Bronchial epithelial cell (primary cell): ENCODE data around the gene MPRIP. TPM values are rescaled to one million over a fixed set of nuclear protein-coding genes. Genes with fewer than 3 reads are reported as not detected.

ENCODE experiments used
- DNase-seq: peaks from one replicate; pipeline ENCODE4 v3.0.0-alpha.2; 2010; ENCODE audit warnings: low read depth
- FAIRE-seq: peaks from 2 replicates; lab custom pipeline; 2011; peaks lifted over from hg19 to GRCh38; lab: Jason Lieb, UNC
- H3K27me3 ChIP-seq: 2 replicates; pipeline ENCODE4 v1.5.1; 2011; ENCODE audit warnings: low read length; ENCODE audit not compliant: control insufficient read depth, insufficient read depth
- H3K36me3 ChIP-seq: 2 replicates; pipeline ENCODE4 v1.5.1; 2011; ENCODE audit warnings: low read length; ENCODE audit not compliant: control insufficient read depth, insufficient read depth
- H3K4me3 ChIP-seq: 2 replicates; pipeline ENCODE4 v1.5.1; 2011; ENCODE audit warnings: mild to moderate bottlenecking, low read depth, low read length, control low read depth
- total RNA-seq: library from RNA; depleted of rRNA; stranded (reverse); fragments of >200 nt; gene quantifications from 2 replicates; pipeline ENCODE4 v1.2.1, GENCODE V29; 2014
- TF ChIP-seq, protein P1 (sequence below): IDR thresholded peaks from 2 replicates; pipeline ENCODE4 v1.5.1; 2011; ENCODE audit warnings: mild to moderate bottlenecking, moderate library complexity, low read length, control low read depth, inconsistent platforms; ENCODE audit not compliant: insufficient read depth, severe bottlenecking

The MPRIP gene
- total RNA-seq, 1 donor from 2014 or later = 183 TPM

DNA sequence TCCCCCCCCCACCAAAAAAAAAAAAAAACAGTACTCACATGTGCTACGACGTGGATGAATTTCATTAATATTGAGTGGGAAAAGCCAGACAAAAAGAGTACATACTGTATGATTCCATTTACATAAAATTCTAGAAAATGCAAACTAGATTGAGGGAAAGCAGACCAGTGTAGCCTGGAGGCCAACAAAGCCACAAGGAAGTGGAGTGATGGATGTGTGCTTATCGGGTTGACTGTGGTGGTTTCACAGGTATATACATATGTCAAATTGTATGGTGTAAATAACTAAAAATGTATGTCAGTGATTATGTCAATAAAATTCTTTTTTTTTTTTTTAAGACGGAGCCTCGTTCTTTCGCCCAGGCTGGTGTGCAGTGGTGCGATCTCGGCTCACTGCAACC, 165.7 kb downstream of the MPRIP start:
- Histone ChIP-seq H3K27me3 (no peaks in the 10 kb centered on the region), H3K36me3 (no peaks in the 10 kb centered on the region), H3K4me3 (no peak overlapping the region)
- TF ChIP-seq, protein P1, sequence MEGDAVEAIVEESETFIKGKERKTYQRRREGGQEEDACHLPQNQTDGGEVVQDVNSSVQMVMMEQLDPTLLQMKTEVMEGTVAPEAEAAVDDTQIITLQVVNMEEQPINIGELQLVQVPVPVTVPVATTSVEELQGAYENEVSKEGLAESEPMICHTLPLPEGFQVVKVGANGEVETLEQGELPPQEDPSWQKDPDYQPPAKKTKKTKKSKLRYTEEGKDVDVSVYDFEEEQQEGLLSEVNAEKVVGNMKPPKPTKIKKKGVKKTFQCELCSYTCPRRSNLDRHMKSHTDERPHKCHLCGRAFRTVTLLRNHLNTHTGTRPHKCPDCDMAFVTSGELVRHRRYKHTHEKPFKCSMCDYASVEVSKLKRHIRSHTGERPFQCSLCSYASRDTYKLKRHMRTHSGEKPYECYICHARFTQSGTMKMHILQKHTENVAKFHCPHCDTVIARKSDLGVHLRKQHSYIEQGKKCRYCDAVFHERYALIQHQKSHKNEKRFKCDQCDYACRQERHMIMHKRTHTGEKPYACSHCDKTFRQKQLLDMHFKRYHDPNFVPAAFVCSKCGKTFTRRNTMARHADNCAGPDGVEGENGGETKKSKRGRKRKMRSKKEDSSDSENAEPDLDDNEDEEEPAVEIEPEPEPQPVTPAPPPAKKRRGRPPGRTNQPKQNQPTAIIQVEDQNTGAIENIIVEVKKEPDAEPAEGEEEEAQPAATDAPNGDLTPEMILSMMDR = no peak
- DNase-seq (no peak), FAIRE-seq (no peak)

DNA sequence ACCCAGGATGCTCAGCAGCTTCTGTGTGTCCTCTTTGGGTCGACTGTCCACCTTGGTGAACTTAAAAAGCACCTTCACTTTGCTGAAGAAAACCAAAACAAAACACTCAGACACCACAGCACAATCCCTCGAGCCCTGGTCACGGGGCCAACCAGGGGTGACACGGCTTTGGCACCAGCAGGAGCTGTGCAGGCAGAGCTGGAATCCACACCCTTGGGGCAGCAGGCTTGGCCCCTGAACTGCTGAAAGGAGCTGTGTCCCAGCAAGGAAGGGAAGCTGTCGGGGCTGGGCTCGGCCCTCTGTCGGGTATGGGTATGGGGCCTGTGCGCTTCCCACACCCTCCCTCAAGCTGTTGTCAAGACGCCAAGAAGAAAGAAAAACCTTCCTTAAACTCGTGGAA, 171.5 kb downstream of the MPRIP start:
- FAIRE-seq (no peak), DNase-seq (no peak)
- Histone ChIP-seq H3K36me3 (peaks cover 25% of the 10 kb centered on the region), H3K27me3 (no peaks in the 10 kb centered on the region), H3K4me3 (no peak overlapping the region)
- TF ChIP-seq, protein P1 = no peak

DNA sequence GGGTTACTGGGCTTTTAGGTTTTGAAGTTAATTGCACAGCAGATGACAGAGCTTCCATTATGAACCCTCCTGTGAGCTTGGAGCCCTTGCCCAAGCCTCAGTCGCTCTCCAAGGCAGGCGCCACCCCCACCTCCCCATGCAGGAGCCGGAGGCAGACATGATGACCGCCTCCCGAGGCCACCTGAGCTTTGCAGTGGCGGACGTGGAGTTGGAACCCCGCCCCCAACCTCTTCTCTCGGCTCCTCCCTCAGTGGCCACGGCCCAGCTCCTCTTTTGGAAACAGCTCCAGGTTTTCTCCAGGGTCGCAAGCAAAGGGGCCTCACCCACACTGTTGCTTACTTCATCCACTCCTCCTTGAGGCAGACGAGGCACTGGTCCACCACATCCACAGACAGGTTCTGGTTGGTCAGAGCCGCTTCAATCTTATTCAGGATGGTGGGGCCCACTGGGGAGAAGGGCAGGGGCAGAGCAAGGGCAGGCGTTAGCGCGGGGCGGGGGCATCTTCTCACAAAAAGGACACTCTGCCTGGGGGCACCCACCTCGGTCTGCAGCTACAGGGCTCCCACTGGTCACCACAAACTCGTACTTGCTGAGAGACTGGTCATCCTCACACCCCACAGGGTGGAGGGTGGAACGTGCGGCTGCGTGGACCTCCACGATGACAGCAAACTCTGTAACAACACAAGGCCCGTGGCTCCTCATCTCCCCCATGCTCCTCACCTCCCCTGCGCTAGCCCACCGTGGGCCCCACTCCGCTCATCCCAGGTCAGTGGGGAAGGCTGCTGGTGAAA, 172.6 kb downstream of the MPRIP start:
- no peak for FAIRE-seq
- Histone ChIP-seq H3K27me3 (no peaks in the 10 kb centered on the region), H3K4me3 (no peak overlapping the region), H3K36me3 (peaks cover 31% of the 10 kb centered on the region)
- TF ChIP-seq, protein P1 = no peak
- DNase-seq = no peak

DNA sequence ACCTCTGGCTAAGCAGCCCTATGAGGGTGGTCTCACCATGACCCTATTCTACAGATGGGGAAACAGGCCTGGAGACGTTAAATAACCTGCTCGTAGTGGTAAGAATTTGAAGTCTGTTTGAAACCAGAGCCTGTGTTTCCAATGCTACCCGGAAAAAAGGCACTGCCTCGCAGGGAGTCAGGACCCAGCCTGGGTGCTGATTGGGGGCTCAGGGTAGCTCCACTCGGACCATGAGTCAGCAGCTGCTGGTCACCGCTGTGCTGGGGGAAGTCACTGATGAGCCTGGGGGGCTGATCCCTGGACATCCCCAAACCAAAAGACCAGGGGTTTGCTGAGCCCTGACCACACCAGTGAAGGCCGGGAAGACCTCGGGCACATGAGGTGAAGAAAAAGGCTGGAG, 173.3 kb downstream of the MPRIP start:
- Histone ChIP-seq H3K4me3 (no peak overlapping the region), H3K36me3 (peaks cover 36% of the 10 kb centered on the region), H3K27me3 (no peaks in the 10 kb centered on the region)
- FAIRE-seq (no peak), DNase-seq (no peak)
- TF ChIP-seq, protein P1 = no peak

DNA sequence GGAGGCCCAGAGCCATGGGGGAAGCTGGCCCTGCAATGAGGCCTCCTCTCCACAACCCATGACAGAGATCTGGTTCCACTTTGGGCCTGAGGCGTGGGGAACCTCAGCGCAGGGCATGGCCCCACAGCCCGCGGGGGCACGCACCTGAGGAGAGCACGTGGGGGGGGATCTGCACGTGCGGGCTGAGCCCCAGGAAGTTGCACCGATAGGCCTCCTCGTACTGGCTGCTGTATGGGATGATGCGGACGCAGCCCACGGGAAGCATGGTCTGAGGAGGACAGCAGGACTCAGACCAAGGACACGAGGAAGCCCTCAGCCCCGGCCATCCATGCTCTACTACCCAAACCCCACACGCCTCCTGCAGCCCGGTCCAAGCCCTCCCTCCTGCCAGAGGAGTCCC, 174.0 kb downstream of the MPRIP start:
- TF ChIP-seq, protein P1 = no peak
- Histone ChIP-seq H3K27me3 (no peaks in the 10 kb centered on the region), H3K4me3 (no peak overlapping the region), H3K36me3 (peaks cover 42% of the 10 kb centered on the region)
- no peak for FAIRE-seq
- DNase-seq = no peak
